HG02973 (cell line): ENCODE data around the gene GPR107.
A peak's percentile ranks its signal among the peaks of the same experiment; 100 is the strongest.
"Not testable (repeated sequence)": the region's sequence is repeated elsewhere in the genome, so short reads cannot be mapped to it uniquely, and the experiment has no call there.

Experiments
- ATAC-seq: cut with Tn5 transposase; IDR thresholded peaks from one replicate; pipeline ENCODE4 v1.9.1; 2021; ENCODE audit warnings: moderate library complexity; ENCODE audit not compliant: unreplicated experiment

Gene GPR107

DNA sequence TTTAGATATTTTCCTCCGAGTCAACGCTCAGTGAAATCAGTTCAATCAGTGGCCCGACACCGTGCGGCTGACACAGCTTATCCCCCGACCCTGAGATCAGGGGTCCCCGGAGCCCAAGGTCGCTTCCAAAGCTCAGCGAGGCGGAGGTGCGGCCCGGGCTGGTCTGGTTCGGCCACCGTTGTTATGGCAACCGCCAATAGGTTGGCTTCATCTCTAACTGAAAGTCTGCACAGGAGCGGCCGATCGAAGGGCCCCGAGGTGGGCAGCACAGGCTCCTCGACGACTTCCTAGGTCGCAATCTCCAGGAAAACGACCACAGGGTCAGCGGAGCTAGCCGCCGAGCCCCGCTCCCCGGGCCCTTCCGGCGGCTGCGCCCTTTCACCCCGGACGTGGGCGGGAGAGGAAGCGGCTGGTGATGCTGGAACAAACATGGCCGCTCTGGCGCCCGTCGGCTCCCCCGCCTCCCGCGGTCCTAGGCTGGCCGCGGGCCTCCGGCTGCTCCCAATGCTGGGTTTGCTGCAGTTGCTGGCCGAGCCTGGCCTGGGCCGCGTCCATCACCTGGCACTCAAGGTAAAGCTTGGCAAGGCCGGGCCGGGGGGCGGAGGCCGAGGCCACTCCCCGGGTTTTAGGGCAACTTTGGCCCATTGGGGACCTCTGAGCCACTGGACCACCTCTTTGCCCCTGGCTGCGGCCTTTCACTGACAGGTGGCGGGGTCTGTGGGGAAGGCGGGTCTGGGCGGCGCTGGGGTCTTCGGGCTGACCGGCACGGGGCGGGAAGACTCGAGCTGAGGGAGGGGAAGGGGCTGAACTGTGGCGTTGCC, at the start of gene GPR107:
Gene GPR107, plus strand, starts transcription at position 403 of the 821 bp plus-strand sequence. Its CDS starts 27 bp downstream, at position 430.
- peak; percentile 56 for ATAC-seq

DNA sequence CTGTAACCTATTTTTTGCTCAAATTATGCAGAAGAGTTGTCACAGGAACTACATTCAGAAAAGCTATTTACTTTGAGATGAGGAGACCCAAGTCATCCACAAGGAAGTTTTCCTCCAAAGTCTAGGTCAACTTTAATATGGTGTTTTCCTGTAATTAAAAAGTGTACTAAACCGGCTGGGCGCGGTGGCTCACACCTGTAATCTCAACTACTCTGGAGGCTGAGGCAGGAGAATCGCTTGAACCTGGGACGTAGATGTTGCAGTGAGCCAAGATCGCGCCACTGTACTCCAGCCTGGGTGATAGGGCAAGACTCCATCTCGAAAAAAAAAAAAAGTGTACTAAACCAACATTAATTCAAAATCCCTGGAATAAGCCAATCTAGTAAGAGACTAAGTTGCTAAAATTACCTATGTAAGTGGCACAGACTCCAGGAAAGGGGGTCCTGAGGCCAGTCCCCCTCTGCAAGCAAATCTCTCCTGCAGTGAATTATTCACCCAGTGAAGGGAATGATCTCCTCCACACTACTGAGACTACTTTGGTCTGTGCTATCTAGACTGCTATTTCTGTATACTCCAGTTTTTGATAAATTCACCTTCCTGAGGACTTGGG, 49.7 kb upstream of the GPR107 start:
- ATAC-seq = no peak

DNA sequence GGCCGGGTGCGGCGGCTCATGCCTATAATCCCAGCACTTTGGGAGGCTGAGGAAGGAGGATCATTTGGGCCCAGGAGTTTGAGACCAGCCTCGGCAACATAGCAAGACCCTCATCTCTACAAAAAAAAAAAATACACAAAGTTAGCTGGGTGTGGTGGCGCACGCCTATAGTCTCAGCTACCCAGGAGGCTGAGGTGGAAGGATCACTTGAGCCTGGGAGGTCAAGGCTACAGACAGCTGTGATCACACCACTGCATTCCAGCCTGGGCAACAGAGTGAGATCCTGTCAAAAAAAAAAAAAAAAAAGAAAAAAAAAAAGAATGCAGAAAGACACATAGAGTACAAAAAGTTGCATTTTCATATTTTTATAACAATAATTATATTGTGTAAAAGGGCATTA, 46.8 kb upstream of the GPR107 start:
- not testable (repeated sequence) for ATAC-seq

DNA sequence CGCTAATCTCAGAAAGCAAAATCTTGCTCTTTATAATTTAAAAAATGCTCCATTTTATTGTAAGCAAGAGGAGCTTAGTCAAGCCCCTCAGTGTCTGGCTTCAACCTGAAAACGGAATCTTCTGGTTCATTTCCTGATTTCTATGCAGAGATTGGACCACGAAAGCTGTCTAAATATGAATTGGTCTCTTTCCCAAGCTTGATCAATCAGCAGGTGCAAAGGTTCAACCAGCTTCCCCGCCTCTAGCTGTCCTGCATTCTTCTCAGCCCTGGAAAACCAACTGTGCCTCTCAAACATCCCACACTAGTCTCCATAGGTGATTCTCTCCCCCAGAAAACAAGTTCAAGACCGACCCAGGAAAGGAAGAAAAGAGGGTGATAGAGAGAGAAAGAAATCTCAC, 45.2 kb upstream of the GPR107 start:
- no peak for ATAC-seq

DNA sequence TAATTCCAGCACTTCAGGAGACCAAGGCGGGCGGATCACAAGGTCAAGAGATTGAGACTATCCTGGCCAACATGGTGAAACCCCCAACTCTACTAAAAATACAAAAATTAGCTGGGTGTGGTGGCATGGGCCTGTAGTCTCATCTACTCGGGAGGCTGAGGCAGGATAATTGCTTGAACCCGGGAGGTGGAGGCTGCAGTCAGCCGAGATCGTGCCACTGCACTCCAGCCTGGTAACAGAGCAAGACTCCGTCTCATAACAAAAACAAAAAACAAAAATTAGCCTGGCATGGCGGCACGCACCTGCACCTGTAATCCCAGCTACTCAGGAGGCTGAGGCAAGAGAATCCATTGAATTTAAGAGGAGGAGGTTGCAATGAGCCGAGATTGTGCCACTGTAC, 44.2 kb upstream of the GPR107 start:
- not testable (repeated sequence) for ATAC-seq

DNA sequence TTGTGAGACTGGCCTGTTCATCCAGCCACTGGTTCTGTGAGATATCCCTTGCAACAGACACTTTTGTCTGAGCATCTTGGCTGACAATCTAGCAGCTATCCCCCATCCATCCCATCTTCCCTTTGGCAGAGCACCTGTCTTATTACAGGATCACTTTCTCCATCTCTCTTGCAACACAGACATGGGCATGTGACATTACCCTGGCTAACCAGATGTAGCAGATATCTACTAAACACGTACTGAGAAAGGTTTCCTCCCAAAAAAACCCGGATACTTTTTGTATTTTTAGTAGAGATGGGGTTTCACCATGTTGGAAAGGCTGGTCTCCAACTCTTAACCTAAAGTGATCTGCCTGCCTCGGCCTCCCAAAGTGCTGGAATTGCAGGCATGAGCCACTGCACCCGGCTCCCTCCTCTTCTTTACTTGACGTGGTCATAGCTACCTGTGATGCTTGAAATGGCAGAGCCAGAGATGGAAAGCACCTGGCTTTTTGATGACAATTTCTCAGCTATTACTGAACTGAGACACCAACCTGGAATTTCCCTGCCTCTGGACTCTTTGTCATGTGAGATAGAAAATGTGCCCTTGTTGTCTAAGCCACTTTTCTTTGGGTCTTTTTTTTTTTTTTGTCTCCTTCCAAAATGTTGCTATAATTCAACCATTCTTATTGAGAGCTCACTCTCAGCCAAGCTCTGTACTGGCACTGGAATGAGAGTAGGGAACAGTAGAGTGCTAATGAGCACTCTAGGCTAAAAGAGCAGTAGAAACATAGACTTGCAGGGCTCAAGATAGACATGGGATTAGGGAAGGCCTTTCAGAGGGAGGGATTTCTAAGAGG, 43.3 kb upstream of the GPR107 start:
- ATAC-seq = no peak

- ATAC-seq = no peak
Measured at GRCh38 chr9:130013326-130013725, 40.4 kb upstream of the GPR107 start.

DNA sequence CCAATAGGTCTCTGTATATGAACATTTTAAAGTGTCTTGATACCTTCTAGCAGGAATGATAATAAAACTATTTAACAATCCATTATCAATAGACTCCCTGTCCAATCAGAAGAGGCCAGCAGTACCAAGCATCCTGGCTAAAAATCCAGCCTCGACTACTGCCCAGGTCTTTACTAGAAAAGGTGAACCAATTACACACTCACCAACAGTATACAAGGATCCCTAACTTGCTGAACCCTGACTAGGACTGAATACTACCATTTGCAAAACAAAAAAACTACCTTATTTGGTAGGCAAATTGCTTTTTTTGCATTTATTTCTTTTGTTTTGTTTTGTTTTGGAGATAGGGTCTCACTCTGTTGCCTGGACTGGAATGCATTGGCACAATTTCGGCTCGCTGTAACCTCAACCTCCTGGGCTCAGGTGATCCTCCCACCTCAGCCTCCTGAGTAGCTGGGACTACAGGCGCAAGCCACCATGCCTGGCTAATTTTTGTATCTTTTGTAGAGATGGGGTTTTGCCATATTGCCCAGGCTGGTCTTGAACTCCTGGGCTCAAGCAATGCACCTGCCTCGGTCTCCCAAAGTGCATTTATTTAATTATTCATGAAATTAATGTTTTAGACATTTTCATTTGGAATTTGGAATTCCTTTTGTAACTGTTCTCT, 38.2 kb upstream of the GPR107 start:
- ATAC-seq = no peak

GRCh38 chr9:130017076-130017475, 36.6 kb upstream of the GPR107 start:
- no peak for ATAC-seq

GRCh38 chr9:130017510-130017909, 36.2 kb upstream of the GPR107 start:
- not testable (repeated sequence) for ATAC-seq

- ATAC-seq = no peak
Measured at GRCh38 chr9:130018265-130018664, 35.4 kb upstream of the GPR107 start.

- no peak for ATAC-seq
Measured at GRCh38 chr9:130020618-130021017, 33.1 kb upstream of the GPR107 start.

GRCh38 chr9:130021123-130021522, 32.6 kb upstream of the GPR107 start:
- no peak for ATAC-seq

DNA sequence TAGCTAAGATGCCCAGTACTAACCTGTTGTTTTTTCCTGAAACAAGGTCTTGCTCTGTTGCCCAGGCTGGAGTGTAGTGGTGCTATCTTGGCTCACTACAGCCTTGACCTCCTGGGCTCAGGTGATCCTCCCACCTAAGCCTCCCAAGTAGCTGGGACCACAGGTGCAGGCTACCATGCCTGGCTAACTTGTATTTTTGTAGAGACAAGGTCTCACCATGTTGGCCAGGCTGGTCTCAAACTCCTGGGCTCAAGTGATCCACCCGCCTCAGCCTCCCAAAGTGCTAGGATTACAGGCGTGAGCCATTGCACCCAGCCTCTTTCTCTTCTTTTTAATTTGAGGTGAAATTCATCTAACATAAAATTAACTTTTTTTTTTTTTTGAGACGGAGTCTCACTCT, 31.9 kb upstream of the GPR107 start:
- not testable (repeated sequence) for ATAC-seq

GRCh38 chr9:130022566-130023143, 31.1 kb upstream of the GPR107 start:
- ATAC-seq = no peak

DNA sequence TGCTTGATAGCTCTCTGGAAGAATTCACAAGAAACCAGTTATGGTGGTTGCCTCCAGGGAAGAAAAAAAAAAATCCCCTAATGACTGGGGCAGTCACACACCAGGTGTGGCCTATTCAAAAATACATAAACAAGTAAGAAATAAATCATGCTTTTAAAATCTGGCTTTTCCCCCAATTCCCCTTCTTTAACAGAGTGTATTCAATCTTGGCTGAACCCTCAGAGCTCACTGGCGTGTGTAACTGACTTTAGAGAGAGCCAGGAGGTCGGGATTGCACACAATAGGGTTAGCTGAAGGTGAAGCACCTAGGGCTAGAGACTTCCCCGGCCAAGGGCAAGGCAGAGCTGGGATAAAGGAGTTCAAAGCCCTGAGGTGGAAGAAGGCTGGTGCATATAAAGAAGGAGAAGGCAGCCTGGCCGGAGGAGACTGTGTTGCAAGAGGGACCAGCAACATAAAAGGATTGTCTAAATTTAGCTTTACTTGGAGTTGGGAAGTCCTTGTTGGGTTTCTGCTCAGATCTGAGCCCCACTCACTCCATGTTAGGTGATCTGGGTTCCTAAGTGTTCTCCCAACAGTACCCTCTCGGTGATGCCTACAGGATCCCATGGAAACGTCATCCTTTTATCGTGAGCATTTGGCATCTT, 30.4 kb upstream of the GPR107 start:
- no peak for ATAC-seq

GRCh38 chr9:130023994-130024596, 29.6 kb upstream of the GPR107 start:
- ATAC-seq = no peak

DNA sequence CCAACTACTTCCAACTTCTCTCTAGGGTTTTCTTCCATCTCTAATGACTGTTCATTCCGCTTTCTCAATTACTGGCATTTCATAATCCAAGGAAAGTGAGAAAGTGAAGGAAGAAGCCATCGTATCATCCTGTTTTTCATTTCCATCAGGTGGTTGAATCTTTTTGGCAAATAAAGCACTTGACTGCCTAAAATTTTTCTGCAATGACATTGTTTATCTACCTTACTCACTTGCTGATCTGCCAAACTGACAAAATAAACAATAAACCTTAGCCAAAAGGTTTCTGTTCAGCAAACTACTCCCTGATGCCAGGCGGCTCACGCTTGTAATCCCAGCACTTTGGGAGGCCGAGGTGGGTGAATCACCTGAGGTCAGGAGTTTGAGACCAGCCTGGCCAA, 29.1 kb upstream of the GPR107 start:
- no peak for ATAC-seq

DNA sequence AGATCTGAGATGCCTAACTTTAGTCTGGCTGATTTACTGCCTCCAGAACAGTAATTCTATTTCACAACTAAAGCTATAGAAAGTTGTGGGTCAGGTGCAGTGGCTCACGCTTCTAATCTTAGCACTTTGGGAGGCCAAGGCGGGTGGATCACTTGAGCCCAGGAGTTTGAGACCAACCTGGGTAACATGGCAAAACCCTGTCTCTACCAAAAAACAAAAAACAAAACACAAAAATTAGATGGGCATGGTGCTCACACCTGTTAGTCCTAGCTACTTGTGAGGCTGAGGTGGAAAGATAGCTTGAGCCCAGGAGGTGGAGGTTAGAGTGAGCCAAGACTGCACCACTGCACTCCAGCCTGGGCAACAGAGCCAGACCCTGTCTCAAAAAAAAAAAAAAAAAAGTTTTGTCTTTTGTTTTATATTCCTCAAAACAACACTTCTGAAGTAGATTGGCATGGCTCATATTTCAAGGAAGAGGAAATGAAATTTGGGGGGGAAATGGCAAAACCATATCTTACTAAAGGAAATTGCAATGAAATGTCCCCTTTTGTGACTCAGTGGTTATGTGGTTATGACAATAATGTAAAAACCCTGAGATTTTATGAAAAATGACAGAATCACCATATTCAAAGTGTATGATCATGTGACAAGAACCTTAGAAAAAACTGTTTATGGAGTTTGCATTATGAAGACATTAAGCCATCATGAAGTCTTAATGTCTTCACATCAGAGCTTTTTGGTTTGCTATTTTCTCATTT, 26.9 kb upstream of the GPR107 start:
- ATAC-seq = no peak
